WTC11 (cell line): ENCODE data around the gene TMEM39A. TPM values are rescaled to one million over a fixed set of nuclear protein-coding genes. Genes with fewer than 3 reads are reported as not detected.

Experiments used
- ATAC-seq: fragments of 200-7000 bp; cut with Tn5 transposase; 2 replicates; pipeline ENCODE4 v1.10.0; 2021; ENCODE audit warnings: mild to moderate bottlenecking, moderate library complexity
- CTCF ChIA-PET: fragments of 300-600 bp; sonication (Branson Sonifier 250); formaldehyde crosslinking; loops from one replicate; lab custom pipeline; 2021; ENCODE audit warnings: antibody characterized with exemption; lab: Charles Lee
- POLR2A ChIA-PET: fragments of 350-600 bp; sonication (Branson Sonifier 250); formaldehyde crosslinking; loops from one replicate; lab custom pipeline; 2021; ENCODE audit warnings: antibody characterized with exemption; lab: Charles Lee
- DNase-seq: peaks from one replicate; pipeline ENCODE4 v3.0.0; 2021; ENCODE audit warnings: low spot score
- H3K27ac Mint-ChIP-seq: 2 replicates; pipeline ENCODE4 v1.8.0; 2021; ENCODE audit warnings: mixed read lengths
- H3K27me3 Mint-ChIP-seq: 2 replicates; pipeline ENCODE4 v1.8.0; 2021; ENCODE audit warnings: low read depth, mild to moderate bottlenecking, moderate library complexity, mixed read lengths
- H3K36me3 Mint-ChIP-seq: 2 replicates; pipeline ENCODE4 v1.8.0; 2021; ENCODE audit warnings: mixed read lengths
- H3K4me1 Mint-ChIP-seq: 2 replicates; pipeline ENCODE4 v1.8.0; 2022; ENCODE audit warnings: mixed read lengths
- H3K4me3 Mint-ChIP-seq: 2 replicates; pipeline ENCODE4 v1.8.0; 2021; ENCODE audit warnings: mild to moderate bottlenecking, moderate library complexity, mixed read lengths
- H3K9me3 Mint-ChIP-seq: 2 replicates; pipeline ENCODE4 v1.8.0; 2021; ENCODE audit warnings: mixed read lengths
- CREB1 ChIP-seq: sonication (generic); formaldehyde crosslinking; IDR thresholded peaks from 2 replicates; pipeline ENCODE4 v1.8.0; 2023; ENCODE audit warnings: mild to moderate bottlenecking, missing genetic modification reagents
- EMX1 ChIP-seq: fragments of 250-450 bp; sonication (Bioruptor Pico); IDR thresholded peaks from 2 replicates; pipeline ENCODE4 v1.8.0; 2021; ENCODE audit warnings: mild to moderate bottlenecking
- IRF2 ChIP-seq: sonication (generic); formaldehyde crosslinking; IDR thresholded peaks from 2 replicates; pipeline ENCODE4 v1.8.0; 2022; ENCODE audit warnings: low read depth, missing genetic modification reagents, borderline replicate concordance
- MXD4 ChIP-seq: fragments of 250-450 bp; sonication (Bioruptor Pico); IDR thresholded peaks from 2 replicates; pipeline ENCODE4 v1.8.0; 2021; ENCODE audit warnings: mild to moderate bottlenecking, moderate library complexity, borderline replicate concordance
- NR1H2 ChIP-seq: sonication (generic); formaldehyde crosslinking; IDR thresholded peaks from 2 replicates; pipeline ENCODE4 v1.9.0; 2021; ENCODE audit warnings: mild to moderate bottlenecking, moderate library complexity, missing genetic modification reagents
- OVOL2 ChIP-seq: fragments of 250-450 bp; sonication (Bioruptor Pico); IDR thresholded peaks from 2 replicates; pipeline ENCODE4 v1.9.0; 2021; ENCODE audit warnings: mild to moderate bottlenecking, borderline replicate concordance
- RELA ChIP-seq: sonication (generic); formaldehyde crosslinking; IDR thresholded peaks from 2 replicates; pipeline ENCODE4 v1.8.1; 2022; ENCODE audit warnings: missing genetic modification reagents, mild to moderate bottlenecking, borderline replicate concordance
- SMAD3 ChIP-seq: sonication (generic); formaldehyde crosslinking; IDR thresholded peaks from 2 replicates; pipeline ENCODE4 v1.8.0; 2022; ENCODE audit warnings: missing genetic modification reagents, mild to moderate bottlenecking, borderline replicate concordance
- SMAD4 ChIP-seq: sonication (generic); formaldehyde crosslinking; IDR thresholded peaks from 2 replicates; pipeline ENCODE4 v1.8.0; 2022; ENCODE audit warnings: mild to moderate bottlenecking, missing genetic modification reagents
- TEAD4 ChIP-seq: sonication (generic); formaldehyde crosslinking; IDR thresholded peaks from 2 replicates; pipeline ENCODE4 v1.8.0; 2022; ENCODE audit warnings: mild to moderate bottlenecking, missing genetic modification reagents
- ZNF263 ChIP-seq: sonication (generic); formaldehyde crosslinking; IDR thresholded peaks from 2 replicates; pipeline ENCODE4 v1.8.1; 2022; ENCODE audit warnings: low read depth, mild to moderate bottlenecking, moderate library complexity, missing genetic modification reagents
- total RNA-seq: library from RNA; stranded (reverse); gene quantifications from 3 replicates; pipeline ENCODE4 v1.2.3, GENCODE V29; 2021
- TF ChIP-seq, protein P1 (sequence below): sonication (generic); formaldehyde crosslinking; IDR thresholded peaks from 2 replicates; pipeline ENCODE4 v1.8.1; 2023; ENCODE audit warnings: mild to moderate bottlenecking, missing genetic modification reagents, borderline replicate concordance
- TF ChIP-seq, protein P2 (sequence below): sonication (generic); formaldehyde crosslinking; conservative IDR thresholded peaks from 2 replicates; pipeline ENCODE4 v1.8.1; 2022; ENCODE audit warnings: mild to moderate bottlenecking, missing genetic modification reagents
- TF ChIP-seq, protein P3 (sequence below): sonication (generic); formaldehyde crosslinking; IDR thresholded peaks from 2 replicates; pipeline ENCODE4 v1.8.1; 2022; ENCODE audit warnings: missing genetic modification reagents, borderline replicate concordance
- TF ChIP-seq, protein P4 (sequence below): sonication (generic); formaldehyde crosslinking; IDR thresholded peaks from 2 replicates; pipeline ENCODE4 v1.8.1; 2022; ENCODE audit warnings: mild to moderate bottlenecking, moderate library complexity, missing genetic modification reagents

The TMEM39A gene
- total RNA-seq, 1 experiment from 2014 or later: 44.5 TPM

DNA sequence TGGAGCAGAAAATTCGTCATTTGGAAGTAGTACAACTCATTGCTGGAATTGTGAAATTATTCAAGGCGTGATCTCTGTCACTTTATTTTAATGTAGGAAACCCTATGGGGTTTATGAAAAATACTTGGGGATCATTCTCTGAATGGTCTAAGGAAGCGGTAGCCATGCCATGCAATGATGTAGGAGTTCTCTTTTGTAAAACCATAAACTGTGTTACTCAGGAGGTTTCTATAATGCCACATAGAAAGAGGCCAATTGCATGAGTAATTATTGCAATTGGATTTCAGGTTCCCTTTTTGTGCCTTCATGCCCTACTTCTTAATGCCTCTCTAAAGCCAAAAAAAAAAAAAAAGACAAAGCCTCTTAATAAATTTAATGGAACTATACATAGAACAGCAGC, 29.4 kb upstream of the TMEM39A start:
- H3K27me3 Mint-ChIP-seq: no peaks in the 10 kb centered on the region
- no peaks in the 10 kb centered on the region for H3K9me3 Mint-ChIP-seq
- ChIA-PET CTCF (no interaction called here), POLR2A (no interaction called here)
- peaks cover 10% of the 10 kb centered on the region for H3K36me3 Mint-ChIP-seq
- no peak for TF ChIP-seq SMAD4 (CRISPR knock-in tag)
- no peak for TF ChIP-seq ZNF263 (CRISPR knock-in tag)
- TF ChIP-seq, protein P1, sequence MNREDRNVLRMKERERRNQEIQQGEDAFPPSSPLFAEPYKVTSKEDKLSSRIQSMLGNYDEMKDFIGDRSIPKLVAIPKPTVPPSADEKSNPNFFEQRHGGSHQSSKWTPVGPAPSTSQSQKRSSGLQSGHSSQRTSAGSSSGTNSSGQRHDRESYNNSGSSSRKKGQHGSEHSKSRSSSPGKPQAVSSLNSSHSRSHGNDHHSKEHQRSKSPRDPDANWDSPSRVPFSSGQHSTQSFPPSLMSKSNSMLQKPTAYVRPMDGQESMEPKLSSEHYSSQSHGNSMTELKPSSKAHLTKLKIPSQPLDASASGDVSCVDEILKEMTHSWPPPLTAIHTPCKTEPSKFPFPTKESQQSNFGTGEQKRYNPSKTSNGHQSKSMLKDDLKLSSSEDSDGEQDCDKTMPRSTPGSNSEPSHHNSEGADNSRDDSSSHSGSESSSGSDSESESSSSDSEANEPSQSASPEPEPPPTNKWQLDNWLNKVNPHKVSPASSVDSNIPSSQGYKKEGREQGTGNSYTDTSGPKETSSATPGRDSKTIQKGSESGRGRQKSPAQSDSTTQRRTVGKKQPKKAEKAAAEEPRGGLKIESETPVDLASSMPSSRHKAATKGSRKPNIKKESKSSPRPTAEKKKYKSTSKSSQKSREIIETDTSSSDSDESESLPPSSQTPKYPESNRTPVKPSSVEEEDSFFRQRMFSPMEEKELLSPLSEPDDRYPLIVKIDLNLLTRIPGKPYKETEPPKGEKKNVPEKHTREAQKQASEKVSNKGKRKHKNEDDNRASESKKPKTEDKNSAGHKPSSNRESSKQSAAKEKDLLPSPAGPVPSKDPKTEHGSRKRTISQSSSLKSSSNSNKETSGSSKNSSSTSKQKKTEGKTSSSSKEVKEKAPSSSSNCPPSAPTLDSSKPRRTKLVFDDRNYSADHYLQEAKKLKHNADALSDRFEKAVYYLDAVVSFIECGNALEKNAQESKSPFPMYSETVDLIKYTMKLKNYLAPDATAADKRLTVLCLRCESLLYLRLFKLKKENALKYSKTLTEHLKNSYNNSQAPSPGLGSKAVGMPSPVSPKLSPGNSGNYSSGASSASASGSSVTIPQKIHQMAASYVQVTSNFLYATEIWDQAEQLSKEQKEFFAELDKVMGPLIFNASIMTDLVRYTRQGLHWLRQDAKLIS (CRISPR knock-in tag): no peak
- no peak for TF ChIP-seq MXD4 (CRISPR knock-in tag)
- TF ChIP-seq EMX1 (CRISPR knock-in tag): no peak
- TF ChIP-seq CREB1 (CRISPR knock-in tag): no peak
- TF ChIP-seq, protein P2, sequence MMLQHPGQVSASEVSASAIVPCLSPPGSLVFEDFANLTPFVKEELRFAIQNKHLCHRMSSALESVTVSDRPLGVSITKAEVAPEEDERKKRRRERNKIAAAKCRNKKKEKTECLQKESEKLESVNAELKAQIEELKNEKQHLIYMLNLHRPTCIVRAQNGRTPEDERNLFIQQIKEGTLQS (CRISPR knock-in tag): no peak
- TF ChIP-seq IRF2 (CRISPR knock-in tag): no peak
- no peak for TF ChIP-seq SMAD3 (CRISPR knock-in tag)
- TF ChIP-seq, protein P3, sequence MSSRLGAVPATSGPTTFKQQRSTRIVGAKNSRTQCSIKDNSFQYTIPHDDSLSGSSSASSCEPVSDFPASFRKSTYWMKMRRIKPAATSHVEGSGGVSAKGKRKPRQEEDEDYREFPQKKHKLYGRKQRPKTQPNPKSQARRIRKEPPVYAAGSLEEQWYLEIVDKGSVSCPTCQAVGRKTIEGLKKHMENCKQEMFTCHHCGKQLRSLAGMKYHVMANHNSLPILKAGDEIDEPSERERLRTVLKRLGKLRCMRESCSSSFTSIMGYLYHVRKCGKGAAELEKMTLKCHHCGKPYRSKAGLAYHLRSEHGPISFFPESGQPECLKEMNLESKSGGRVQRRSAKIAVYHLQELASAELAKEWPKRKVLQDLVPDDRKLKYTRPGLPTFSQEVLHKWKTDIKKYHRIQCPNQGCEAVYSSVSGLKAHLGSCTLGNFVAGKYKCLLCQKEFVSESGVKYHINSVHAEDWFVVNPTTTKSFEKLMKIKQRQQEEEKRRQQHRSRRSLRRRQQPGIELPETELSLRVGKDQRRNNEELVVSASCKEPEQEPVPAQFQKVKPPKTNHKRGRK (CRISPR knock-in tag): no peak
- DNase-seq (no peak), ATAC-seq (no peak)
- H3K4me3 Mint-ChIP-seq: no peak overlapping the region
- H3K27ac Mint-ChIP-seq: no peak overlapping the region
- peaks cover 4% of the 10 kb centered on the region for H3K4me1 Mint-ChIP-seq

DNA sequence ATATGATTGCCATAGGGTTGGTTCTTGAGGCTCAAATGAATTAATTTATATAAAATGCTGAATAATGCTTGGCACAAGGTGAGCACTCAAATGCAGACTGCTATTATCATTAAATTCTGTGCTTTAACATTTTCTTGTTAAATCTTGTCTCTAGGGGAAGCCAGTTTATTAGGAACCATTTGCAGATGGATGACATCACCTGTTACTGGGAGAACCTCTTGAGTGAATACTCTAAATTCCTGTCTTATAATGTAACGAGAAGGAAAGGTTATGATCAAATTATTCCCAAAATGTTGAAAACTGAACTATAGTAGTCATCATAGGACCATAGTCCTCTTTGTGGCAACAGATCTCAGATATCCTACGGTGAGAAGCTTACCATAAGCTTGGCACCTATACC, 28.7 kb upstream of the TMEM39A start:
- no peak for ATAC-seq
- ChIA-PET CTCF (no interaction called here), POLR2A (no interaction called here)
- Mint-ChIP-seq H3K4me1 (no peaks in the 10 kb centered on the region; the same call in 1 of the 2 replicates), H3K4me3 (no peak overlapping the region), H3K27ac (no peak overlapping the region)
- no peak for DNase-seq
- no peak for TF ChIP-seq TEAD4 (CRISPR knock-in tag)
- no peak for TF ChIP-seq RELA (CRISPR knock-in tag)
- TF ChIP-seq, protein P3 (CRISPR knock-in tag): no peak
- TF ChIP-seq OVOL2 (CRISPR knock-in tag): no peak
- TF ChIP-seq, protein P4, sequence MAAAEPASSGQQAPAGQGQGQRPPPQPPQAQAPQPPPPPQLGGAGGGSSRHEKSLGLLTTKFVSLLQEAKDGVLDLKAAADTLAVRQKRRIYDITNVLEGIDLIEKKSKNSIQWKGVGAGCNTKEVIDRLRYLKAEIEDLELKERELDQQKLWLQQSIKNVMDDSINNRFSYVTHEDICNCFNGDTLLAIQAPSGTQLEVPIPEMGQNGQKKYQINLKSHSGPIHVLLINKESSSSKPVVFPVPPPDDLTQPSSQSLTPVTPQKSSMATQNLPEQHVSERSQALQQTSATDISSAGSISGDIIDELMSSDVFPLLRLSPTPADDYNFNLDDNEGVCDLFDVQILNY (CRISPR knock-in tag): no peak
- TF ChIP-seq, protein P1 (CRISPR knock-in tag): no peak
- TF ChIP-seq NR1H2 (CRISPR knock-in tag): no peak
- TF ChIP-seq, all 79 proteins: peak for 0
- H3K36me3 Mint-ChIP-seq: peaks cover 10% of the 10 kb centered on the region
- H3K27me3 Mint-ChIP-seq: no peaks in the 10 kb centered on the region
- no peaks in the 10 kb centered on the region for H3K9me3 Mint-ChIP-seq
